Left ventricle myocardium inferior (tissue), 1 donor: Measurements from ENCODE around the gene PLAC1. TPM values are rescaled to one million over a fixed set of nuclear protein-coding genes. Genes with fewer than 3 reads are reported as not detected.

Source experiments
- DNase-seq: peaks from one replicate; pipeline ENCODE4 v3.0.0-alpha.2; 2020
- H3K27ac ChIP-seq: fragments of 200-600 bp; replicated peaks from 2 replicates; pipeline ENCODE4 v1.8.0; 2021
- H3K27me3 ChIP-seq: fragments of 200-600 bp; 2 replicates; pipeline ENCODE4 v1.8.0; 2021; ENCODE audit warnings: low read depth
- H3K36me3 ChIP-seq: fragments of 200-600 bp; 2 replicates; pipeline ENCODE4 v1.8.0; 2021
- H3K4me1 ChIP-seq: fragments of 200-600 bp; 2 replicates; pipeline ENCODE4 v1.8.0; 2021
- H3K4me3 ChIP-seq: fragments of 200-600 bp; 2 replicates; pipeline ENCODE4 v1.8.0; 2021; ENCODE audit warnings: mild to moderate bottlenecking, moderate library complexity
- H3K9me3 ChIP-seq: fragments of 200-600 bp; replicated peaks from 2 replicates; pipeline ENCODE4 v1.8.0; 2021
- CTCF ChIP-seq: fragments of 200-600 bp; IDR thresholded peaks from 2 replicates; pipeline ENCODE4 v1.8.0; 2021; ENCODE audit warnings: antibody characterized with exemption, mild to moderate bottlenecking, borderline replicate concordance
- intact Hi-C: fragments of 100-400 bp; cut with micrococcal nuclease; formaldehyde crosslinking; loops from one replicate; pipeline ENCODE4 v1.11.0; 2022
- total RNA-seq: library from RNA; stranded (reverse); fragmentation: NEBNext Ultra II Directional; extraction: Animal tissue kit (Norgen Biotek cat#: 25700); gene quantifications from one replicate; pipeline ENCODE4 v1.2.1, GENCODE V29; 2021
- donor health status: DM: no; HTN: yes; CAD: no; lungs with severe emphysema.

Gene PLAC1
- total RNA-seq, 1 donor from 2014 or later = not detected

GRCh38 chrX:134544513-134545151, 113.6 kb downstream of the PLAC1 start:
- TF ChIP-seq CTCF = no peak
- DNase-seq = no peak
- peaks cover 28% of the 10 kb centered on the region for H3K4me1 ChIP-seq
- no peaks in the 10 kb centered on the region for H3K36me3 ChIP-seq
- no peaks in the 10 kb centered on the region for H3K9me3 ChIP-seq
- H3K27ac ChIP-seq = no peak overlapping the region
- H3K4me3 ChIP-seq = peak overlapping the region; percentile 62
- intact Hi-C loops = no loop called here
- H3K27me3 ChIP-seq = no peaks in the 10 kb centered on the region

DNA sequence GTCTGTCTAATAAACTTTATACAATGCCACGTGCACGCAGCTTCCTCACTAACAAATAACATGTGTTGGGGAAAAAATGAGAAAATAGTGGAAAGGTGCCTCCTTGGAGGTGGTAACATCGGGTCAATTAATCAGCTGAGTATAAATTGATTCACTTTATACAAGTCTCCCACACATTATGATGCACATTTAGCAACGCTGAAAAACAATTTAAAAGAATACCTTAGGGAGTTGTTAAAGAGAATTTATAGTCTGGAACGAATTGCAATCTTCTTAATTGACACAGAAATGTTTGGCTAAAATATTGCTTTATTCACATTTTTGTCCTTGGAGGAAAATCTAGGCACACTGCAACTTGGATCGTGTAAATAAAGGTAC, 114.1 kb downstream of the PLAC1 start:
- intact Hi-C loops = no loop called here
- Histone ChIP-seq H3K9me3 (no peaks in the 10 kb centered on the region), H3K27me3 (no peaks in the 10 kb centered on the region), H3K4me1 (peaks cover 28% of the 10 kb centered on the region), H3K27ac (no peak overlapping the region), H3K36me3 (no peaks in the 10 kb centered on the region), H3K4me3 (peak overlapping the region; percentile 62)
- no peak for DNase-seq
- no peak for TF ChIP-seq CTCF

- TF ChIP-seq CTCF = no peak
- no peak overlapping the region for H3K4me3 ChIP-seq
- no peaks in the 10 kb centered on the region for H3K9me3 ChIP-seq
Observed at GRCh38 chrX:134543288-134543687, 115.0 kb downstream of the PLAC1 start.

DNA sequence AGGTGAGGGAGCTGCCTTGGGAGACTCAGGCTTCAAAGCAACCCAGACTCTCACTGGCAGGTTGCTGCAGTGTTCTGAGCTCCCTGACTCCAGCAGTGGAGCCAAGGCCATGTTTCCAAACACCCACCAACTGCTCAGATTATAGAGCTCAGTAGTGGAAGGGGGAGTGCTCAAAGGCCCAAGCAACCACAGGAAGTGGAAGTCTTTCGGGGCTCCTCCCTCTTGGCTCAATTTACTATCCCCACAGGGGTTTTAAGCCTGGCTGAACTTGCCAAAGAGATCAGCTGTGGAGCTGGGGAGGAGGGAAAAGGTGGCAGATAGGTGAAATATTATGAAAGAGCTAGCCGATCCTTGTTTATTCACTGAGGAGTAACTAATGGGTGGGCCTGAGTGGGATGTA, 115.8 kb downstream of the PLAC1 start:
- Histone ChIP-seq H3K27ac (no peak overlapping the region), H3K27me3 (no peaks in the 10 kb centered on the region), H3K4me1 (peaks cover 26% of the 10 kb centered on the region), H3K9me3 (no peaks in the 10 kb centered on the region), H3K4me3 (no peak overlapping the region), H3K36me3 (no peaks in the 10 kb centered on the region)
- intact Hi-C loops = no loop called here
- no peak for DNase-seq
- TF ChIP-seq CTCF = no peak

More at GRCh38 chrX:134543288-134543687, 115.0 kb downstream of the PLAC1 start:
- intact Hi-C loops = no loop called here
- DNase-seq = no peak
- H3K4me1 ChIP-seq = peaks cover 27% of the 10 kb centered on the region
- H3K27me3 ChIP-seq = no peaks in the 10 kb centered on the region
- no peak overlapping the region for H3K27ac ChIP-seq
- H3K36me3 ChIP-seq = no peaks in the 10 kb centered on the region

DNA sequence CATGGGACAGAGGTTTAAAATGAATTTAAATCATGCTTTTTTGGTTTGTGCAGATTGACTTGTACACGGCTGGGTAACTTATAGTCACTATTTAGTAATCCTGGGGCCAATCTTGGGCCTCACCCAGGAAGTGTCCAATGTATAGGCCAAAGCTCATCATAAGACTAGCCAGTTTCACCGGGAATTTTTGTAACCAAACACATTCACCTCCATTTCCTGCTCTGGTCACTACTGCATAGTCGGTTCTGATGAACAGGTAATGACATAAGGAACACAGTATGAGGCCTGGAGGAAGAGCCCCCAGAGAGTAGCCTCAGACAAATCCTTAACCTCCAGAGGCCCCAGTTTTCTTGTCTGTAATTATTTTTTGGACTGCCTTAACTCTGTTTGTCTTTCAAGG, 116.4 kb downstream of the PLAC1 start:
- Histone ChIP-seq H3K27ac (no peak overlapping the region), H3K27me3 (no peaks in the 10 kb centered on the region), H3K36me3 (no peaks in the 10 kb centered on the region), H3K9me3 (no peaks in the 10 kb centered on the region), H3K4me1 (peaks cover 27% of the 10 kb centered on the region), H3K4me3 (no peak overlapping the region)
- TF ChIP-seq CTCF = no peak
- no peak for DNase-seq
- intact Hi-C loops = no loop called here
